Measurements from ENCODE around the gene HPSE.

GRCh38 chr4:83305187-83305586 lies 29.5 kb downstream of the HPSE start:
- TF ChIP-seq CTCF (IDR thresholded peaks at IDR 0.05) (no peak), SIN3A (IDR thresholded peaks at IDR 0.05; ENCODE audit: borderline replicate concordance, insufficient read depth, low read depth, low read length) (no peak), REST (IDR thresholded peaks at IDR 0.05; ENCODE audit: insufficient read depth in 1 of 2, low read depth in 2 of 2, low read length in 1 of 2) (no peak), POLR2AphosphoS5 (IDR thresholded peaks at IDR 0.05; ENCODE audit: low read depth, low read length) (no peak)

Measured in Panc1 (cell line).